Stimulated activated CD4-positive, alpha-beta T cell treated with anti-CD3 and anti-CD28 coated beads, TNF-alpha, amount 100 ng/mL, for 24 hours (primary cell): ENCODE data around the gene COLEC11.

Experiments
- DNase-seq, 3 experiments: peaks; one replicate each; pipeline ENCODE4 v3.0.0-alpha.2; 2020; ENCODE audit warnings: low read depth in 3 of 3

COLEC11 gene

DNA sequence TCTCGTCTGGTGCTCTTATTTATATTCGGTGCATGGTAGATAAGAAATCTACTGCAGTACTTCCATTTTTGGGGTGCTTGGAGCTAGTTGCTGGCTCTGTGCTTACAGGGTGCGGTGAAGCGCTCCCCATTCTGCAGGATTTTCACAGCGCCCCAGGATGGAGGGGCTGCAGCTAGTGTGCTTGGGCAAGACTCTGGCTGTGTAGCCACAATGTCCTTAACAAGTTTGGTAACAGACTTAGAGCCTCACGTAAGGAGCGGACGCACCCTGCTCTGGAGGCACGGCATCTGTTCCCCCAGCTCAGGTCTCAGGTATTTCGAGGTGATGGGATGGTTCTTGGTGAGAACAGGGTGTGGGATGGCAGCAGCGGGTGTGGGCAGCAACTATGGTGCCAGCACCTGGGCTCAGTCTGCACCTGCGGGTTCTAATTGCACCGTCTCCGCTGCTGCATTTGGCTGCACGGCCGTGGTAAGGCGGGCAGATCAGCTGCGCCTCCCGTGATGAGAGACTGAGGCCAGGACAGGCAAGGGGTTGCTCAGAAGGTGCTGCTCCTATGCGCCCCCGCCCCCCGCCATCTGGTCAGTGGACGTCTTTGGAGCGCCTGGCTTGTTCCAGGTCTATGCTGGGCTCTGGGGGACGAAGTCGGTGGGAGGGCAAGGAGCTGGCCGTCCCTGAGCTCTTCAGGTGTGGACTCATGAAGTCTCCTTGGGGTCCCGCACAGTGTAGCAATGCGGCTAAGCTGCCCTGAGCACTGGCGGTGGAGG is 43.0 kb downstream of the COLEC11 start:
- no peak for DNase-seq

DNA sequence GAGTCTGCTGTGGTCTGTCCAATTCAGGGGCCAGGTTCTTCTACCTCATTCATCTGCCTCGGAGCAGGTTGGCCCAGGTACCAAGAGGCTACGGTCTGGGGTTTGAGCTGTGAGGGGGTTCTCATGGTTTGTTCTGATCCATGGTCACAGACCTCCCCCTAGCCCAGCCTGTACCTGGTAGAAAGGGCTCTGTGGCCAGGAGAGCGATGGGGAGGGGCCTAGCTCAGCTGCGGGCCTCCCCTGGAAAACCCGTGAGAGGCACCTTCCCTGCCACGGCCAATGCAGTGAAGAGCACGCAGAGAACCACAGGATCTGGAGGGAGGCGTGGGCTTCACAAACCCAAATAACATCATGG is 43.5 kb downstream of the COLEC11 start:
- no peak for DNase-seq

DNA sequence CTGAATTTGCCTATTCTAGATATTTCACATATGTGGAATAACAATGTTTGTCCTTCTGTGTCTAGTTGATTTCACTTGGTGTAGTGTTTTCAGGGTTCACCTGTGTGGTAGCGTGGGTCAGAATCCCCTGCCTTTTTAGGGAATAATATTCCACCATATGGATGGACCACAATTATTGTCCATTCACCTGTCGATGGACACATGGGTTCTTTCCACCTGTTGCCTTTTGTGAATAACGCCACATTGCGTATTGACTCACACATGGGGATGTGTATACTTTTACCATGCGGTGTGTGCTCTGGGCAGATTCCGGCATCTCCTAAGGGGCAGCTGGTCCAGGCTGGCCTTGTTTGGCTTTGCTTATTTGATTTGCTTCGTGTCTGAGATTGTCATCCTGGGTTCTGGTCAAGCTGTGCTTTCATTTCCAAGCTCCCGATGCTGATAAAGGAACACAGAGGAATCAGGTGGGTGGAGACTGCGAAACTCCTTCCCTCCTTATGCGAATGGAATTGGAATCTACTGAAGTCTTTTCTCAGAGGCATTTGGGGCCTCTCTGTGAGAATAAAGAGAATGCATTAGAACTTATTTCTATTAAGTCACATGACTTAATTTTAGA is 44.2 kb downstream of the COLEC11 start:
- DNase-seq, result no peak

DNA sequence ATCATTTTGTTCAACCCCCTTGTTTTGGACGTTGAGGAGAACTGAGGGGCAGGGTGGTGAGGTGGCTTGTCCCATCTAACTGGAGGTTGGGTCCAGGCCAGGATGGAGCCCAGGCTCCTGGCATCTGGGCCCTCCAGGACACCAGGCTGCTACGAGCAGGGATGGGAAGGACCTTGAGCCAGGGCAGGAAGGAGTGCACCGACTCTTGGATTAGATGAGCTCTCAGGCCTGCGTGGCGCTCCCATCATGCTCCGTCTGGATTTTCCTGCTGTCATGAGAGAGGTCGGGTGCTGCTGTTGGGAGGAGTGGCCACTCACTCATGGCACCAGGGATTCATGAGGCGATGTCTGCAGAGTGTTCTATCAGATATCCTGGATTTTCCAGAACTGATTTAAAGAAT is 44.7 kb downstream of the COLEC11 start:
- no peak for DNase-seq

DNA sequence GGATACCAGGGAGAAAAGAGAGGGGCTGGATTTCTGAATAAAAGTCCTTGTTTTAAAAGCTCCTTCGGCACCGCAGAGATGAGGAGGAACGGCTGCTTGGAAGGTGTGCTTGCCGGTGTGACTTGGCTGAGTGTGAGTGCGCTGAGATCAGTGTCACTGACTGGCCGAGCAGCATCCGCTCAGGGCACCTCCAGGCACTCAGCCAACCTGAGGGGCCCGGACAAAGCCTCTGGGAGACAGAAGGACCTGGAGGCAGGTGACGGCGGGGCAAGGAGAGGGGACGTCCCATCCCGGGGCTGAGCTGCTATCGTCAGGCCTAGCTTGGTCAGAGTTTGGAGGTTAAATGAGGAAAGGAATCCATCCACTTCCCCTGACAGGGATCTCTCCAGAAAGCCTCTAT is 46.3 kb downstream of the COLEC11 start:
- DNase-seq, result no peak

DNA sequence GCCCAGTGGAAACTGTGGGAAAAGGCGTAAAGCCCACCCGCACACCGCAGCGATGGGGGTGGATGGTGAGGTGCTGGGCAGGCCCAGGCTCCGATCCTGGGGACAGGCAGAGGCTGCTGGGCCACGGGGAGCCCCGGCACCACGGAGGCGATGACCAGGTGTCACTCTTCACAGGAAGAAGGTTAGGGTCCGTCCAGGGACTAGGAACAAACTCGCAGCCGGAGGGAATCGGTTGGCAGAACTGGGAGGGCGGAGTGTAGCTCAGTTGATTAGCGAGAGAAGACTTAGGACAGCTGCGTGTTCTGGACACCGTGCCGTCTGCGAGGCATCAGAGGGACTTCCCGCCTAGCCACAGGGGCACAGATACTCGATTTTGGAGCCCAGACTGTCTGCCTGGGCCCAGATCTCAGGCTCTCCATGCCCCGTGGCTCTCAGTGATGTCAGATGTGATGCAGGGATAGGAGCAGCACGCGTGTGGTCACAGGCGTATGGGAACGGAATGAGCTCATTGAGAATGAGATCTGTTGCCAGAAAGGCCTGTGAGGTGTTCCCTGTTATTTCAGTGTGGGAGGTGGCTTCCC is 47.0 kb downstream of the COLEC11 start:
- no peak for DNase-seq

DNA sequence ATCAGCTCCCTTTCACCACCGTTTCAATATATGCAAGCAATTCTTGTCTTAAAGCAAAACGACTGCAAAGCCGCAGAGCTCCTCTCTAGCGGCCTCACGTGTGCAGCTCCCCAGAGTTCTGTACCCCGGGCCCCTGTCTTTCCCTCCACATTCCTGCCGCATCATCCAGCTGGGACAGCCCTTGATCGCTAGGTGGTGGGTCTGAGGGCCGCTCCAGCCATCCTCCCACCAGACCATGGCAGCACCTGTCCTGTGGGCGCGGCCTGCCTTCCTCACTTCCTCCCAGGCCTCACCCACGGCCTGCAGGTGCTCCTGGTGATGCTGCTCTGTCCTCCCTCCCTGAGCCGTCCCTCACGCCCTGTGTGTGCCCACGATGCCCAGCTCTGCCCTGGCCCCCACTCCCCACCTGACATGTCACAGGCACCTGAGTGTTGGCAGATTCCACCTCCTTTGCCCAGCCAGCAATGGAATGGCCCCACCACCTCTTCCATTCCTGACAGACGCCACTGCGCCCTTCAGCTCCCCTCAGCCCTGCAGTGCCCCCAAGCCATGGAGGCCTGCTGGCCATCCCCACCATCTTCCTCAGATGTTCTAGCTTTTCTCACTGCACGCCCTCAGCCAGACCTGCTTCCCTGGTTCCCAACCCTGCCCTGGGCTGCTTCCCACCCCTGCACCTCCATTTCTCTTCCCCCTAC is 47.8 kb downstream of the COLEC11 start:
- no peak for DNase-seq

DNA sequence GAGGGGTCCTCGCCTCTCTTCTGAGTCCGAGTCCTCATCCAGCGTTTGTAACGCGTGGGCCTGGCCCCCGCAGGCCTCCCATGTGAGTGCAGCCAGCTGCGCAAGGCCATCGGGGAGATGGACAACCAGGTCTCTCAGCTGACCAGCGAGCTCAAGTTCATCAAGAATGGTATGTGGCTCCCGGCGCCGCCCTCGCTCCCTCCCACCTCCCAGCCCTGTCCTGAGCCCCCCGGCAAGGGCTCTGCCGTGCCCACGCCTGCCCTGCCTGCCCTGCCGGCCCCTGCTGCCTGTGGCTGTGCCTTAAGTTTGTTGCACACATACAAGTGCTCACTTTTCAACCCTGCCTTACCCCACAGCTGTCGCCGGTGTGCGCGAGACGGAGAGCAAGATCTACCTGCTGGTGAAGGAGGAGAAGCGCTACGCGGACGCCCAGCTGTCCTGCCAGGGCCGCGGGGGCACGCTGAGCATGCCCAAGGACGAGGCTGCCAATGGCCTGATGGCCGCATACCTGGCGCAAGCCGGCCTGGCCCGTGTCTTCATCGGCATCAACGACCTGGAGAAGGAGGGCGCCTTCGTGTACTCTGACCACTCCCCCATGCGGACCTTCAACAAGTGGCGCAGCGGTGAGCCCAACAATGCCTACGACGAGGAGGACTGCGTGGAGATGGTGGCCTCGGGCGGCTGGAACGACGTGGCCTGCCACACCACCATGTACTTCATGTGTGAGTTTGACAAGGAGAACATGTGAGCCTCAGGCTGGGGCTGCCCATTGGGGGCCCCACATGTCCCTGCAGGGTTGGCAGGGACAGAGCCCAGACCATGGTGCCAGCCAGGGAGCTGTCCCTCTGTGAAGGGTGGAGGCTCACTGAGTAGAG is 48.7 kb downstream of the COLEC11 start:
- no peak for DNase-seq

DNA sequence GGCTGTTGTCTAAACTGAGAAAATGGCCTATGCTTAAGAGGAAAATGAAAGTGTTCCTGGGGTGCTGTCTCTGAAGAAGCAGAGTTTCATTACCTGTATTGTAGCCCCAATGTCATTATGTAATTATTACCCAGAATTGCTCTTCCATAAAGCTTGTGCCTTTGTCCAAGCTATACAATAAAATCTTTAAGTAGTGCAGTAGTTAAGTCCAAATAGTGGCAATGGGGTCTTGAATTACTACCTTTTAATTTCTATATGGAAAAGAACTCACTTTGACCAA is 49.3 kb downstream of the COLEC11 start:
- DNase-seq, result no peak

DNA sequence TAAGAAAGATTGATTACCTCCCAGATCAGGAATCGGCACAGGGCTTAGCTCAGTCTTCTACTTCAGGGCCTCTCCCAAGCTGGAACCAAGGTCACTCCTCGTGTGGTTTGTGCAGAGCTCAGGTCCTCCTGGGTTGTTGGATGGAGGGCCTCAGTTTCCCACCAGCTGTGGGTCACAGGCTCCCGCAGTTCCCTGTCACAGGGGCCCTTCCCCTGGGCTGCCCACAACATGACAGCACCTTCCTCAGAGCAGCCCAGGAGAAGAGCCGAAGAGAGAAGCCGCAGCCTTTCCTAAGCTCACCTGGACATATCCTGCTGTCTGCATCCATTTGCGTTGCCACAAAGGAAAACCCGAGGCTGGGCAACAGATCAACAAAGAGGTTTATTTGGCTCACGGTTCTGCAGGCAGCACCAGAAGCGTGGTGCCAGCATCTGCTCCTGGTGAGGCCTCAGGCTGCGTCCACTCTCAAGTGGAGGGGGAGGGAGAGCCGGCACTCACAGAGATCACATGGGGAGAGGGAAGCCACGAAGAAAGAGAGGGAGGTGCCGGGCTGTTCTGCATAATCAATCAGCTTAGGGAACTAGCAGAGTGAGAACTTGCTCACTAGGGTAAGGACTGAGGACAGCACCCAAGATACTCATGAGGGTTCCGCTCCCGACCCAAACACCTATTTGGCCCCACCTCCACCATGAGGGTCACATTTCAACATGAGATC is 50.1 kb downstream of the COLEC11 start:
- no peak for DNase-seq

DNA sequence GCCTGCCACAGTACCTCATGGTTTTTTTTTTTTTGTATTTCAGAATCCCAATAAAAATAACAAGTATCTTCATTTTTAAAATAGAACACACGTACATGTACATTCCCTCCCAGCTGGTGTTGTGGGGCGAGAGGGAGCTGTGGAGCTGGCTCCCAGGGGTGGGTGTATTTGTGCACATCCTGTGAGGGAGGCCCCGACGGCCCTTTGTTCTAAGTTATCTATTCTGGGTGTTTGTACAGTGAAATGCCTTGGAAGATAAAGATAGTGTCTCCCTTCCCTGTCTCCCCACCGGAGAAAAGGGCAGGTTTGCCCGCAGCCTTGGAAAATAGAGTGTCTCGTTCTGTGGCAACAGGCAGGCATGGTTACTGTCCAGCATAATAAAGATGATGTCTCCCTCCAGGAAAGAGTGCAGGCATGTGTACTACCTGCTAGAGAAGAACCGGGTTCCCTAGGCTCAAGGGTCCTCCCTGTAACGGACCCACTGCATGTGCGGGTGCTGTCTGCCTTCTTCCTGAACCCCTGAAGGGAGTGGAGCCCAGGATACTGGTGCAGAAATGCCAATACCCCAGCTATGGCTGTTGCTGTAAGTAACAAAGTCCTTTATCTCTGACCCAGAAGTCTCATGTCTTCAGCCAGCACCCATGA is 51.0 kb downstream of the COLEC11 start:
- DNase-seq, result no peak

DNA sequence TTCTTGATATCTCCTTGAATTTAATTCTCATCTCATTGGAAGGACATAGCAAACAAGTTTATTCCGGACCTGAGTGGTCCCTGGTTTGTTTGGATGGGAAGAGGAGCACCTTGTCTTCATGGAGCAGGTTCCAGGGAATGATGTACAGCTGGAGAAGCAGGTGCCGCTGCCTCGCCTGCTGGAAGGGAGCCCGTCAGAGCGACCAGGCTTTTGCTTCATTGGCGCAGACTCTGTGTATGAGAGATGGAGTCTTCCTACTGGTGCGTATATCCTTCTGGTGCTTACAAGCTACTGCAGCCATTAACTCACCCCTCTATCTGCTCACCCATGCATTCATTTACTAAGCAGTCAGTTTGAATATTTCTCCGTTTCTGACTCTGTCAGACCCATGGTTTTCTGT is 51.5 kb downstream of the COLEC11 start:
- DNase-seq, result no peak

DNA sequence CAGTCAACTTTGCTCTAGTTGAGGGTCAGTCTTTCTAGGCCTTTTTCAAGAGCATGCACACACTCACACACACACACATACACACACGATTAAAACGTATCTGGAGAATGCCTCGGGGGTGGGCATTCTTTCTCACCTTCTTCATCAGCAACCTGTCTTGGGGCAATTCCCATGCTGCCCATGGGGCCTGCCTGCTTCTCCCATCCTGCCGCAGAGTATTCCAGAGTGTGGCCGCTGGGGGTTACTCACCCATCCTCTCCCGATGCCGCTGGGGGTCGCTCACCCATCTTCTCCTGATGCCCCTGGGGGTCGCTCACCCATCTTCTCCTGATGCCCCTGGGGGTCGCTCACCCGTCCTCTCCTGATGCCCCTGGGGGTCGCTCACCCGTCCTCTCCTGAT is 52.3 kb downstream of the COLEC11 start:
- DNase-seq, result no peak

DNA sequence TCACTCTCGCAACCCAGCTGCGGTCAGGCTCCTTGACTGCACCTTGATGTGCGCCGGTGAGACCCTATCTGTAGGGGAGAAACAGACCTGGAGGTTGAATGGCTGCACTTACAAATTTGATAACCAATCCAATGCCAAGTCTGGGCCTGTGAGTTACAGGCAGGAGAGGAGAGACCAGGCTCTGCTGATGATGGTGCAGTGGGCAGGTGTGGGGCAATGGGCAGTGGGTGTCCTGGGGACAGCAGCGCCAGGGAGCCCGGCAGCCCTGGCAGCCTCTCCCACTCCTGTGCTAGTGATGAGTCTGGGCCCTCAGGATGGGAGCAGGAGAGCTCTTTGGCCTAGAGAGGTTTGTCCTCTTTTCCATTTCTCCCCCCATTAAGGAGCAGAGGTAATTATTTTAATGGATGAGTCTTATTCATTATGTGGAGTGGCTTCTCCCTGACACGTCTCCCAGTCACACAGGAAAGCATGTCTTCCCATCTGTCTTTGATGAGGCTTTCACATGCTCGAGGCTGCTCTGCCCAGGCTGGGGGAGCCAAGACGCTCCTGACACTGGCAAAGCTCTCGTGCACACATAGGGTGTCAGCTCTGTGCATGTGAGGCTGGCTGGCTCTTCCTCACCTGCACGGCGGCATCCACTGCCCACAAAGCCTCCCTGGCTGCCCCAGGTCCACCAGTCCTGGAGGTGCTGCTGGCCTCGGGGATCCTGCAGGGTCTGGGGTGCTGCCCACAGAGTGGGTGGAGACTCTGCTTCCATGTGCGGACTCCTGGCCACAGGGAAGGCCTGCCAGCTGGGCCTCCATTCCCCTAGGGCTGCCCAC is 53.1 kb downstream of the COLEC11 start:
- no peak for DNase-seq

DNA sequence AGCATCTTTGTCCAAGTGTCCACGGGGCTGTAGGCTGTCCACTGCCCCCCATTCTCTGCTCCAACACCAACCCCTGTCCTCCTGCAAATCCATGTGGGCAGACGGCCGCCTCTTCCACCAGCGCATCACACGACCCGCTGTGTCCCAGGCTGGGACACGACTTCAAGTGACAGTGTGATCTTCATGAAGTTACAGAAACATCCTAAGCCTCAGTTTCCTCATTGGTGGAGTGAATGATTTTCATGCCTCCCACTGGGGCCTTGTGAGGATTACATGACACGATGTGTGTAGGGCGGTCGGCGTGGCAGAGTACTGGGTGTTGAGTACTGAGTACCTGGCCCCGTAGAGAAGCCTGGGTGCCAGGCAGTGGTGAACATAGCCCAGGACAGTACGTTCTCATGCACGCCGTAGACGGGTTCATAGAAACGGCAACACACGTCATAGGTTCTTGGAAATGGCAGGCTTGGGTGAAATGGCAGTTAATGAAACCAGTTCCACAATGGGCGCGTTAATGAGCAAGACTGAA is 53.8 kb downstream of the COLEC11 start:
- no peak for DNase-seq

DNA sequence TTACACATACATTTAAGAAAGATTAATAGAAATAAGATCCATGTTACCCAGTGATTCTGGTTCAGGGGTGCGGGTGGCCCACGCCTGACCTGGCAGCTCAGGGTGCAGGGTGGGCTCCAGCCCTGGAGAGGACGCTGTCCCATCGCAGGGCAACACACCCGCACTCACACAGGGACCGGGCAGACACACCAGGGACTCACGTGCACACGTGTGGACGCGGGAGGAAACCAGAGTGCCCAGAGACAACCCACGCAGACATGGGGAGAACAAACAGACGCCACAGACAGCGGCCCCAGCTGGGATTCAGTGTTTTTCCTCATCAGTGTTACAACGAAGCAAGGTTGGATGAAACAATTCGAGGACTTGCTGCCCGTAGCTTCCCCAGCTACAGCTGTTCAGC is 54.7 kb downstream of the COLEC11 start:
- DNase-seq, result no peak

DNA sequence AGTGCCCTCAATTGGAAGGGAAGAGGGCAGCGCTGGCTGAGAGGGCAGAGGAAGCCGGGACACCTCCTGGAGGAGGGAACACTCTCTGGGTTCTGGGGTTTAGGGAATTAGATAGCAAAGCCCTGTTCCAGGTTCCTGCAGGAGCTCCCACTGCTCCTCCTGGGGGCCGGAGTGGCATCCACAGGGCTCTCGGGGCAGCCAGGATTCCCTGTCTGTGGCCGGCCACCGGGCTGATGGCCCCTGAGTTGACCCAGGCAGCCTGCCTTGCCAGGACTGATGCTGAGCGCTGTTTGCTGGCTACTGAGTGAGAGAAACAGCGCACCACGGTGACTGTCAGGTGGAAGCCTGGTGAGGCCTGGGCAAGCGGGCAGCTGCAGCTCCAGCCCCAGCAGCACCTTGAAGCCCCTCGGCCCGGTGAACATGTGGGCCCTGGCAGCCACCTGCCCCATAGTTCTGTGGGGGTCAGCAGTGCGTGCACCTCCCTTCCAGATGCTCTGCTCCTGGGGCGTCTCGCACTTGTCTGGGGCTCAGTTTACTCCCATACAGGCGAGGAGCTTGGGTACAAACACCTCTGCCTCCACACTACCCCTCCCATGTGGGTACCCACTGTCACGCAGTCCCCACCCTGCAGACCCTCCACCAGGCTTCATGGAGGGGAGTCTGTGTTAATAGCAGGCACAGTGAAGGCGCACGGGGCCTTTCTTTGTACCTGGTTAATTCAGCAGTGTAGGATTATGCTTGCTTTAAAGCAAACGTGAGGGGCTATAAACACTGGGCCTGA is 55.4 kb downstream of the COLEC11 start:
- DNase-seq, result no peak

DNA sequence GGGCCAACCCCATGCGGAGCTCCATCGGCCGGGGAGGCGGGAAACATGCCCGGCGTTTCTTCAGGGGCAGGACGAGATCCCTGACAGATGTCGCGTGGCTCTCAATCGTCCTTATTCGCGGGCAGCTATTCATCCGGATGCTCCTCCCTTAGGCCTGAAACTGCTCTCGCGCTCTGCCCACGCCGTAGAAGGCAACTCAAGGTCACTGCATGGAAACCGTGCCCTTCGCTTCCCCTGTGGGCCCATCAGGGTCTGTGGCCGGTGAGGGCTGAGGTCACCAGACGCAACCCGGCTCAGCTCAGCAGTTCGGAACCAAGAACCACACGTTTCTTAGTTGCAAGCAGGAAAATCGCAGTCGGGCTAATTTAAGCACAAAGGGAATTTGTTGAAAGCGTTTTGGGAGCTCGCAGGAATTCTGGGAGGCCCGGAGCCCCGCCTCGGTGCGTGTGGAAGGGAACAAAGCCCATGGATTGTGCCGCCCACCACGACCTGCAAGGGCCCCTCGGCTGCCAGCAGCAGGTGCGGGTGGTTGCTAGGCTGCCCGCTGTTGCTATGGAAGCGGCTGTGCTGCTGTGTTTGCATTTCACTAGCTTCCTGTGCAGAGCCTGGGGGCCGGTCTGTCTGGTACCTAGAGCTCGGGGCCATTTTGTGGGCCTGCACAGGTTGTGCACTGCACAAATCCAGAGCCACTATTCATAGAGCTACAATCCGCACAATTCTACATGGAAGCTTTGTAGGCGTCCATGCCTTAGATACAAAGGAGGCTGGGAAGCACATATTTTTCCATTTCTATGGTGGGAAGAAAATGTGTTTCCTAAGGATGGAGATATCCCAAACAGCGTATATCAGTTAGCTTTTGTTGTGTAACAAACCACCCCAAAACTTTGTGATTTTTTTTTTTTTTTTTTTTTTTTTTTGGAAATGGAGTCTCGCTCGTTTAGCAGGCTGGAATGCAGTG is 57.1 kb downstream of the COLEC11 start:
- DNase-seq, result peak; percentile 22 to 64 (median 37)
